Thoracic aorta endothelial cell (primary cell): Measurements from ENCODE around the gene BABAM2. TPM values are rescaled to one million over a fixed set of nuclear protein-coding genes. Genes with fewer than 3 reads are reported as not detected.

ENCODE experiments used
- small RNA-seq: library from RNA; depleted of rRNA; stranded (forward); fragments of <200 nt; gene quantifications from one replicate; pipeline ENCODE3, GENCODE V24; 2012
- total RNA-seq: library from RNA; depleted of rRNA; stranded (reverse); fragments of >200 nt; gene quantifications from 2 replicates; pipeline ENCODE4 v1.2.3, GENCODE V29; 2012

Gene BABAM2
- total RNA-seq, result 27.9 TPM in 2 replicates

GRCh38 chr2:27890146-27890923 is at the start of gene BABAM2, which contains the start of gene RBKS:
TSS of gene BABAM2 (plus strand) at chr2:27890729. CDS start at chr2:27894557, 3,828 bp downstream.
TSS of gene RBKS (minus strand) at chr2:27890387. CDS start at chr2:27890345, 42 bp downstream.

Small RNAs within 50 kb of the gene (small RNA-seq; reads per million reads assigned to genes)
- gene MIR4263, result not detected
- gene RF02271, result not detected

Other genes with a start within 250 kb of the BABAM2 start
- 28.7 and 29.9 TPM in 2 replicates for gene SUPT7L, start 227.1 kb upstream of the BABAM2 start, total RNA-seq
- gene SLC4A1AP, start 226.8 kb upstream of the BABAM2 start, total RNA-seq, result 41.9 and 42.4 TPM in 2 replicates
- 136 and 151 TPM in 2 replicates for gene MRPL33, start 119.0 kb upstream of the BABAM2 start, total RNA-seq
- 0.40 and 0.79 TPM in 2 replicates for gene RBKS, start 342 bp upstream of the BABAM2 start, total RNA-seq